ENCODE measurements around the gene S100A13. TPM values are rescaled to one million over a fixed set of nuclear protein-coding genes. Genes with fewer than 3 reads are reported as not detected.

S100A13 gene
- total RNA-seq, 4 donors from 2014 or later, result 113 to 237 (median 159) TPM

- Histone ChIP-seq H3K4me3 (peak overlapping the region in 3 of 4 donors; percentile 43 to 51 (median 45)), H3K27ac (peak overlapping the region in 3 of 4 donors; percentile 27 to 88 (median 83)), H3K9me3 (no peaks in the 10 kb centered on the region), H3K4me1 (peaks cover 21 to 22% of the 10 kb centered on the region in 2 donors), H3K27me3 (no peaks in the 10 kb centered on the region), H3K36me3 (peaks cover 0 to 14% of the 10 kb centered on the region in 2 donors)
- in situ Hi-C loops (cut with MboI; ENCODE audit: low sequenced_read_pairs in 4 of 4) (no loop called here), intact Hi-C loops (cut with DNase I; ENCODE audit: low total_unique reads) (no loop called here)
- TF ChIP-seq POLR2A (IDR thresholded peaks at IDR 0.05), result no peak
- TF ChIP-seq CTCF (IDR thresholded peaks at IDR 0.05 in 4 of 5, conservative IDR thresholded peaks at IDR 0.05 in 1 of 5), result no peak
- ATAC-seq (no peak), DNase-seq (no peak)
Observed at GRCh38 chr1:153607381-153607780, 19.9 kb downstream of the S100A13 start.

- Histone ChIP-seq H3K4me3 (no peak overlapping the region), H3K27me3 (no peaks in the 10 kb centered on the region), H3K9me3 (no peaks in the 10 kb centered on the region), H3K36me3 (peaks cover 0 to 14% of the 10 kb centered on the region in 2 donors), H3K4me1 (peaks cover 18 to 19% of the 10 kb centered on the region in 2 donors), H3K27ac (peak overlapping the region in 1 of 4 donors; percentile 27)
- no peak for DNase-seq
- intact Hi-C loops (cut with DNase I; ENCODE audit: low total_unique reads), result no loop called here
- no peak for TF ChIP-seq POLR2A (IDR thresholded peaks at IDR 0.05)
- TF ChIP-seq CTCF (IDR thresholded peaks at IDR 0.05 in 4 of 5, conservative IDR thresholded peaks at IDR 0.05 in 1 of 5), result no peak
- in situ Hi-C loops (cut with MboI; ENCODE audit: low sequenced_read_pairs in 4 of 4), result no loop called here
- no peak for ATAC-seq
Observed at GRCh38 chr1:153606194-153606593, 21.1 kb downstream of the S100A13 start.

GRCh38 chr1:153602749-153603148, 24.6 kb downstream of the S100A13 start:
- ATAC-seq (no peak), DNase-seq (no peak)
- H3K27me3 ChIP-seq, result no peaks in the 10 kb centered on the region
- no peaks in the 10 kb centered on the region for H3K9me3 ChIP-seq
- intact Hi-C loops (cut with DNase I; ENCODE audit: low total_unique reads) (no loop called here), in situ Hi-C loops (cut with MboI; ENCODE audit: low sequenced_read_pairs in 4 of 4) (no loop called here)
- TF ChIP-seq POLR2A (IDR thresholded peaks at IDR 0.05), result no peak
- no peak for TF ChIP-seq CTCF (IDR thresholded peaks at IDR 0.05 in 4 of 5, conservative IDR thresholded peaks at IDR 0.05 in 1 of 5)
- H3K36me3 ChIP-seq, result peaks cover 0 to 14% of the 10 kb centered on the region in 2 donors
- no peaks in the 10 kb centered on the region for H3K4me1 ChIP-seq
- no peak overlapping the region for H3K27ac ChIP-seq
- no peak overlapping the region for H3K4me3 ChIP-seq

- in situ Hi-C loops (cut with MboI; ENCODE audit: low sequenced_read_pairs in 4 of 4), result loop anchor here in 1 of 4 donors (25.0 kb wide), 1 partner anchor 137 kb away; the partner anchor contains the start of gene INTS3
- intact Hi-C loops (cut with DNase I; ENCODE audit: low total_unique reads), result no loop called here
- DNase-seq, result no peak
Observed at GRCh38 chr1:153599847-153600246, 27.5 kb downstream of the S100A13 start.

More at GRCh38 chr1:153599847-153600246, 27.5 kb downstream of the S100A13 start:
- H3K27ac ChIP-seq, result no peak overlapping the region
- no peaks in the 10 kb centered on the region for H3K27me3 ChIP-seq
- TF ChIP-seq POLR2A (IDR thresholded peaks at IDR 0.05) (no peak), CTCF (IDR thresholded peaks at IDR 0.05 in 4 of 5, conservative IDR thresholded peaks at IDR 0.05 in 1 of 5) (no peak)
- H3K4me3 ChIP-seq, result no peak overlapping the region
- no peaks in the 10 kb centered on the region for H3K4me1 ChIP-seq
- no peak for ATAC-seq
- H3K36me3 ChIP-seq, result no peaks in the 10 kb centered on the region
- no peaks in the 10 kb centered on the region for H3K9me3 ChIP-seq
